SU-DHL-6 (cell line): ENCODE measurements around the gene JTB.

Experiments used
- H2AFZ ChIP-seq: fragments of 200-600 bp; sonication (generic); 2 replicates; pipeline ENCODE4 v1.6.1; 2014; ENCODE audit warnings: low read depth, mild to moderate bottlenecking, moderate library complexity, mixed read lengths, antibody characterized with exemption, low read length; ENCODE audit not compliant: severe bottlenecking
- H3F3A ChIP-seq: fragments of 200-600 bp; shearing (Covaris generic); 2 replicates; pipeline ENCODE4 v1.6.0; 2016; ENCODE audit warnings: antibody characterized with exemption, mild to moderate bottlenecking; ENCODE audit not compliant: insufficient read depth
- H3K27ac ChIP-seq: fragments of 200-600 bp; sonication (generic); 2 replicates; pipeline ENCODE4 v1.5.1; 2016; ENCODE audit warnings: low read depth, mild to moderate bottlenecking, low read length, moderate library complexity, mixed read lengths
- H3K27me3 ChIP-seq: fragments of 200-600 bp; sonication (generic), shearing (Covaris generic); 2 replicates; pipeline ENCODE4 v1.6.0; 2014; ENCODE audit warnings: mild to moderate bottlenecking, low read length
- H3K36me3 ChIP-seq: fragments of 200-600 bp; sonication (generic); 2 replicates; pipeline ENCODE4 v1.6.1; 2014; ENCODE audit warnings: mild to moderate bottlenecking, low read length, mixed read lengths
- H3K4me2 ChIP-seq: fragments of 300-600, 200-600 bp; shearing (Covaris generic), sonication (generic); 2 replicates; pipeline ENCODE4 v1.6.0; 2014; ENCODE audit warnings: low read length, low read depth, mild to moderate bottlenecking; ENCODE audit not compliant: poor library complexity, severe bottlenecking
- H3K4me3 ChIP-seq: fragments of 200-600 bp; sonication (generic); 2 replicates; pipeline ENCODE4 v1.5.1; 2014; ENCODE audit warnings: antibody characterized with exemption, low read length, mild to moderate bottlenecking, mixed read lengths; ENCODE audit not compliant: insufficient read depth, poor library complexity, severe bottlenecking
- H3K79me2 ChIP-seq: fragments of 200-600 bp; sonication (generic); 2 replicates; pipeline ENCODE4 v1.6.1; 2014; ENCODE audit warnings: mild to moderate bottlenecking, low read length, moderate library complexity; ENCODE audit not compliant: insufficient read depth
- H3K9ac ChIP-seq: fragments of 200-600 bp; sonication (generic); 2 replicates; pipeline ENCODE4 v1.7.0; 2014; ENCODE audit warnings: mild to moderate bottlenecking, low read length
- H3K9me2 ChIP-seq: fragments of 200-600 bp; sonication (generic); replicated peaks from 2 replicates; pipeline ENCODE4 v1.6.1; 2014; ENCODE audit warnings: low read length; ENCODE audit not compliant: insufficient read depth
- H3K9me3 ChIP-seq: fragments of 200-600 bp; sonication (generic); 2 replicates; pipeline ENCODE4 v1.6.1; 2014; ENCODE audit warnings: low read length, mixed read lengths; ENCODE audit not compliant: insufficient read depth
- H4K20me1 ChIP-seq: fragments of 200-600 bp; sonication (generic); 2 replicates; pipeline ENCODE4 v1.6.1; 2014; ENCODE audit warnings: low read depth, mild to moderate bottlenecking, antibody characterized with exemption, low read length, moderate library complexity, mixed read lengths
- EZH2phosphoT487 ChIP-seq: fragments of 200-600 bp; sonication (generic), shearing (Covaris generic); conservative IDR thresholded peaks from 2 replicates; pipeline ENCODE4 v1.6.1; 2018; ENCODE audit warnings: mild to moderate bottlenecking, antibody characterized with exemption, low read length, moderate library complexity, mixed read lengths
- TF ChIP-seq, protein P1 (sequence below): fragments of 200-600 bp; sonication (generic); IDR thresholded peaks from one replicate; pipeline ENCODE4 v1.5.1; 2017; ENCODE audit warnings: antibody characterized with exemption, mild to moderate bottlenecking, low read length, moderate library complexity; ENCODE audit not compliant: insufficient read depth, poor library complexity, severe bottlenecking

The JTB gene

DNA sequence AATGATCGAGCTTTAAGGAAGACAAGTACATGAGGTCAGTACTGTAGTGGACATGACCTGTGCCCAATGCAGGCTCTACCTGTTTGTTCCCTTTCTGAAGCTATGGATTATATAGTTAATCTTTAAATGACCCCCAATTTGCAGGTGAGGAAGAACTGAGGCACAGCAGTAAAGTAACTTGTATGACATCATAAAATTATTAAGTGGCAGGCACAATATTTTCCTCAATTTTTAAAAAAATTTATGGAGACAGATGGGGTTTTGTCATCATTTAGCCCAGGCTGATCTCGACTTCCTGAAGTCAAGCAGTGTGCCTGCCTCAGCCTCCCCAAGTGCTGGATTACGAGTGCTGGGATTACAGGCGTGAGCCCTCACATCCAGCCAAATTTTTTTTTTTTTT, 51.1 kb downstream of the JTB start:
- no peaks in the 10 kb centered on the region for H3K9me2 ChIP-seq
- peaks cover 20% of the 10 kb centered on the region for H3F3A ChIP-seq
- H3K4me3 ChIP-seq: no peak overlapping the region
- H3K27ac ChIP-seq: no peak overlapping the region
- no peaks in the 10 kb centered on the region for H3K36me3 ChIP-seq
- H3K79me2 ChIP-seq: peaks cover 8% of the 10 kb centered on the region
- no peak overlapping the region for H2AFZ ChIP-seq
- no peaks in the 10 kb centered on the region for H3K9me3 ChIP-seq
- no peaks in the 10 kb centered on the region for H3K27me3 ChIP-seq
- H3K9ac ChIP-seq: no peak overlapping the region
- no peaks in the 10 kb centered on the region for H4K20me1 ChIP-seq
- no peak overlapping the region for H3K4me2 ChIP-seq
- no peak for TF ChIP-seq EZH2phosphoT487
- TF ChIP-seq, protein P1, sequence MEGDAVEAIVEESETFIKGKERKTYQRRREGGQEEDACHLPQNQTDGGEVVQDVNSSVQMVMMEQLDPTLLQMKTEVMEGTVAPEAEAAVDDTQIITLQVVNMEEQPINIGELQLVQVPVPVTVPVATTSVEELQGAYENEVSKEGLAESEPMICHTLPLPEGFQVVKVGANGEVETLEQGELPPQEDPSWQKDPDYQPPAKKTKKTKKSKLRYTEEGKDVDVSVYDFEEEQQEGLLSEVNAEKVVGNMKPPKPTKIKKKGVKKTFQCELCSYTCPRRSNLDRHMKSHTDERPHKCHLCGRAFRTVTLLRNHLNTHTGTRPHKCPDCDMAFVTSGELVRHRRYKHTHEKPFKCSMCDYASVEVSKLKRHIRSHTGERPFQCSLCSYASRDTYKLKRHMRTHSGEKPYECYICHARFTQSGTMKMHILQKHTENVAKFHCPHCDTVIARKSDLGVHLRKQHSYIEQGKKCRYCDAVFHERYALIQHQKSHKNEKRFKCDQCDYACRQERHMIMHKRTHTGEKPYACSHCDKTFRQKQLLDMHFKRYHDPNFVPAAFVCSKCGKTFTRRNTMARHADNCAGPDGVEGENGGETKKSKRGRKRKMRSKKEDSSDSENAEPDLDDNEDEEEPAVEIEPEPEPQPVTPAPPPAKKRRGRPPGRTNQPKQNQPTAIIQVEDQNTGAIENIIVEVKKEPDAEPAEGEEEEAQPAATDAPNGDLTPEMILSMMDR: no peak
